DND-41 (cell line): ENCODE measurements around the gene FAP.

Experiments
- EZH2 ChIP-seq: IDR thresholded peaks from 3 replicates; pipeline ENCODE4 v1.6.1; 2012; ENCODE audit warnings: borderline replicate concordance, low read depth, mild to moderate bottlenecking, moderate library complexity, low read length, inconsistent platforms; ENCODE audit not compliant: severe bottlenecking
- TF ChIP-seq, protein P1 (sequence below): IDR thresholded peaks from 2 replicates; pipeline ENCODE4 v1.5.1; 2012; ENCODE audit warnings: borderline replicate concordance, low read length, moderate library complexity, mild to moderate bottlenecking; ENCODE audit not compliant: poor library complexity, severe bottlenecking; ENCODE audit errors: extremely low read depth

DNA sequence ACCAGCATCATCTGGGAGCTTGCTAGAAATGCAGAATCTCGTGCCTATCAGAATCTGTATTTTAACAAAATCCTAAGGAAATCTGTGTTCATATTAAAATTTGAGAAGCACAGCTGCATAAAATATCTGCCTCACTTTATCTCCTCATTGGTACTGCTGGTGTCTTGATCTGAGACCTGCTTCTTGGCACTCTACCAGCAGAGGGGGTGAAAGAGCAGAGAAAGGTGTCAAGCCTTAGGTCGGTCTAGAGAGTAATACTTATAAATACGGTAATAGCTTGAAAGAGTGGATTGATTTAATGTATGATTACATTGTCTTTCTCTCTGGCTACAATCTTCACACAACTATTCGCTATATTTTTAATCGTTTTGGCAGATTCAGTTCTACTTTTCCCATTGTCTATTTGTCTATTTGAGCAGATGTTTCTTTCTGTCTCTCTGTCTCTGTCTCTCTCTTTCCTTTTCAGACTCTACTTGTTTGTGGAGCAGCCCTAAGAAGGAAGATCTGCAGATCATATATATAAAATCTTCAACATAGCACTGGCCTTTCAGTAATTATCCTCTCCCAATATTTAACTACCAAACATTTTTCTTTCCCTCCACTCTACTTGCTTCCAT, 89.5 kb downstream of the FAP start:
- TF ChIP-seq EZH2 = no peak
- TF ChIP-seq, protein P1, sequence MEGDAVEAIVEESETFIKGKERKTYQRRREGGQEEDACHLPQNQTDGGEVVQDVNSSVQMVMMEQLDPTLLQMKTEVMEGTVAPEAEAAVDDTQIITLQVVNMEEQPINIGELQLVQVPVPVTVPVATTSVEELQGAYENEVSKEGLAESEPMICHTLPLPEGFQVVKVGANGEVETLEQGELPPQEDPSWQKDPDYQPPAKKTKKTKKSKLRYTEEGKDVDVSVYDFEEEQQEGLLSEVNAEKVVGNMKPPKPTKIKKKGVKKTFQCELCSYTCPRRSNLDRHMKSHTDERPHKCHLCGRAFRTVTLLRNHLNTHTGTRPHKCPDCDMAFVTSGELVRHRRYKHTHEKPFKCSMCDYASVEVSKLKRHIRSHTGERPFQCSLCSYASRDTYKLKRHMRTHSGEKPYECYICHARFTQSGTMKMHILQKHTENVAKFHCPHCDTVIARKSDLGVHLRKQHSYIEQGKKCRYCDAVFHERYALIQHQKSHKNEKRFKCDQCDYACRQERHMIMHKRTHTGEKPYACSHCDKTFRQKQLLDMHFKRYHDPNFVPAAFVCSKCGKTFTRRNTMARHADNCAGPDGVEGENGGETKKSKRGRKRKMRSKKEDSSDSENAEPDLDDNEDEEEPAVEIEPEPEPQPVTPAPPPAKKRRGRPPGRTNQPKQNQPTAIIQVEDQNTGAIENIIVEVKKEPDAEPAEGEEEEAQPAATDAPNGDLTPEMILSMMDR = peak; percentile 92
